COLO829 (cell line): ENCODE measurements around the gene NCAPG2.
"Not testable (repeated sequence)": the region's sequence is repeated elsewhere in the genome, so short reads cannot be mapped to it uniquely, and the experiment has no call there.

Experiments used
- DNase-seq: peaks from one replicate; pipeline ENCODE4 v3.0.0; 2012; ENCODE audit warnings: low spot score

Gene NCAPG2

GRCh38 chr7:158706710-158707590, 2.3 kb upstream of the NCAPG2 start:
- DNase-seq, result no peak

DNA sequence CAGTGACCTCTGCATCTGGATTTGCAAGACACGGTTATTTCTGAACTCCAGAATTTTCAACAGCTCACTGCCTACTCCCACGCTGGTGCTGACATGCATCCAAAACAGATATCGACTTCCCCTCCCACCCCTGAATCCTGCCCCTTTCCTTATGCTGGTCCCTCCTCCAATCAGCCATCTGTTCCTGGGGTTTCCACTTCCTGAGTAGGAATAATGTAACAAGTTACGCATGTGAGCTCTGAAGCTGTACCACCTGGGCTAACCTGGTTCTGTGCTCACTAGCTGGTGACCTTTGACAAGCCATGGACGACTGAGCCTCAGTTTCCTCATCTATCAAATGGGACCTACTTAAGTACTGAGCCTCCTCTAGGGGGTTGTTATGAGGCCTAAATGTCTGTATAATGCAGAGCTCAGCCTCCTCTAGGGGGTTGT, 1.7 kb upstream of the NCAPG2 start:
- DNase-seq, result no peak

- no peak for DNase-seq
Measured at GRCh38 chr7:158705234-158705850, 738 bp upstream of the NCAPG2 start.

- not testable (repeated sequence) for DNase-seq
Measured at GRCh38 chr7:158703679-158704523, 703 bp downstream of the NCAPG2 start.

DNA sequence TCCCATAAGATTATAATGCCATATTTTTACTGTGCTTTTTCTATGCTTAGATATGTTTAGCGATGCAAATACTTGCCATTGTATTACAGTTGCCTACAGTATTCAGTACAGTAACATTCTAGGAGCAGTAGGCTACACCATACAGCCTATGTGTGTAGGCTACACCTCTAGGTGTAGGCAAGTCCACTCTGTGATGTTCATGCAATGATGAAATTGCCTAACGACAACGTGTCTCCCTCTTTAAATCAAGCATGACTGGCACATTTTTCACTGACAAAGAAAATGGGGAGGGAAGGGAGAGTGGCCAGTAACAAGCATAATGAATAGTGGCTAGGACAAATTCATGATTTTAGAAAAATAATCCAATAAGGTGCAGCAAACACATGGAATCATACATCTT, 1.7 kb downstream of the NCAPG2 start:
- no peak for DNase-seq

- DNase-seq, result no peak
Measured at GRCh38 chr7:158702196-158702595, 2.4 kb downstream of the NCAPG2 start.

- DNase-seq, result no peak
Measured at GRCh38 chr7:158700008-158700407, 4.6 kb downstream of the NCAPG2 start.

DNA sequence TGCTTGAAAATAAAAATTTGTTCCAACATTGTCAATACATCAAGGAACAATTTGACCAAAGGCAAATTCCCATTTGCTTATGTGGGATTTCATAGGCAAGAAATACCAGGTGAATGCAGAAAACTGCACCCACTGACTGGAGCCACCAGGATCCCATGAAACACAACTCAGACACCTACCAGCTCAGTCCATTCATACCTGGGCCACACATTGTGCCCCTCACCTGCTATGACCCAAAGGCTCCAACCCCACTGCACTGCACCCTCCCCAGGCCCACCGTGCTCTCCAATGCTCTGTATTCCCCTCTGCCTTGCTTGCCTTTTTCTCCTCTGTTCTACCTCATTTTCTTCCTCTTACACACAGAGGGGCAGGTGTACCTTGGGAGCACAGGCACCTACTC, 5.3 kb downstream of the NCAPG2 start:
- DNase-seq, result no peak

GRCh38 chr7:158698657-158699195, 5.9 kb downstream of the NCAPG2 start:
- no peak for DNase-seq

DNA sequence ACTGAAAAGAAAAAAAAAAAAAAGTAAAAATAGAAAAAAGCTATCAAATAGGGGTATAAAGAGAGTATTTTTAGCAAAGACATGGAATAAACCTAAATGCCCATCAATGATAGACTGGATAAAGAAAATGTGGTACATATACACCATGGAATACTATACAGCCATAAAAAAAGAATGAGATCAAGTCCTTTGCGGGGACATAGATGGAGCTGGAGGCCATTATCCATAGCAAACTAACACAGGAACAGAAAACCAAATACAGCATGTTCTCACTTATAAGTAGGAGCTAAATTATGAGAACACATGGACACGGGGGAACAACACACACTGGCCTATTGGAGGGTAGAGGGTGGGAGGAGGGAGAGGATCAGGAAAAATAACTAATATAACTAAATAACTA, 7.0 kb downstream of the NCAPG2 start:
- not testable (repeated sequence) for DNase-seq

GRCh38 chr7:158695726-158696452, 8.7 kb downstream of the NCAPG2 start:
- DNase-seq, result peak; percentile 20

GRCh38 chr7:158695056-158695455, 9.5 kb downstream of the NCAPG2 start:
- no peak for DNase-seq

DNA sequence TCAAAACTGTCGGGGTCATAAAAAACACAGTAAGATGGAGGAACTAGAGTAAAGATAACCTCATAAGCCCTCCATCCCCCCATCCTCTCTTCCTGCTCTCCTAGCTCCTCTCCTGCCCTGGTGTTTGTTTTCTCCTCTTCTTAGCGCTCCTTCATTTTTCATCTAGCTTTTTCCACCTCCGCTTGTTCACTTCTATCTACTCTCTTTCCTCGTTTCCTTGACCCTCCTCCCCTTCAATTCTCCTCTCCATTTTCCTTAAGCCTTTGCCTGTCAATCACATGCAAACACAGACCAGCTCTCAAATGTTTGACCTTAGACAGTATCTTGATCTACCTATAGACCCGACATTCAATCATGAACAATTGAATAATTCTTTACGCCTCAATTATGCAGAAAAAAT, 10.0 kb downstream of the NCAPG2 start:
- no peak for DNase-seq

DNA sequence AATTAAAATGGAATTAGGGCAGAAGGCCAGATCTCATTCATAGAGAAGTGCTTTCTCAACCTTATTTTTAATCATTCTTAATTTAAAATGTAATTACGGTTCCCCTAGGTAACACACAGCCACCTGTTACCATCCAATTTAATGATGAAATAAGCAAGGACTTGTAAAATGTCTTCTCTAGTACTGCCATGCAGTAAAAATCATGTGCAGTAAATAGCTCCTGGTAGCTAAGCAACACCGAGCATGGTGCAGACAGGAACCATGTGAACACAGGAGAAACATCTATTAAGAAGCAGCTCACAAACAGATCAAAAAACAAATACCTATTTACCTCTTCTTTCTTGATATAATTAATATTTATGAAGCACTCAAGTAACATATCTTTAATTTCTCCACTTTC, 15.1 kb downstream of the NCAPG2 start:
- no peak for DNase-seq

DNA sequence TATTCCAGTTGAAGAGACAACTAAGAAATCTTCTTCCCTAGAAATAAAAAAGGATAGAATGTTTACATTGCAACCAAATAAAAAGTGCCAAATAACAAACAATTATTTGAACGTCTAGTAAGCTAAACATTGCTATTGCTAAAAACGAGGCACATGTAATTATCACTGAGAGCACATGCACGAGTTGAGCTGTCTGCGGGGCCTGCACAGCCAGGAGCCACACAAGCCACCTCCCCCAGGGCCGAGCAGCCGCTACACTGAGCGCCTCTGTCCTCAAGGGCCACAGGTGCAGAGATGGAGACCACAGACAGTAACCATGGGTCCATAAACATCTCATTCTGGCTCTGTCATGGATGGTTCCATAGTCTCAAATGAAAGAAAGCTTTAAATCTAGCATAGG, 17.2 kb downstream of the NCAPG2 start:
- no peak for DNase-seq

DNA sequence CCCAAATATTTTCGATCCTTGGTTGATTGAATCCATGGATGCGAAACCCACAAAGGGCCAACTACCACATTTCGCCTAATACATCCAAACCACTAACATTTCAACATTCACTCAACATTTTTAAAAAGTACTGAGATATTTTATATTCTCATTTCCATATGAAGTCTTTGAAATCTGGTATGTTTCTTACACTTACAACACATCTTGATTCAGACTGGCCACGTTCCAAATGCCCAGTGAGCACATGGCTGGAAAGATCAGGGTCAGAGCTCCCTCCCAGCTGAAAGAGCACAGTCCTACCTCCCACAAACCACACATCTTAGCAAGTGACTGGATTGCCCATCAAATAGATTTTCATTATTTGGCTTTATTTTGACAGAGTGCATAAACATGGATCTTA, 18.9 kb downstream of the NCAPG2 start:
- DNase-seq, result no peak

DNA sequence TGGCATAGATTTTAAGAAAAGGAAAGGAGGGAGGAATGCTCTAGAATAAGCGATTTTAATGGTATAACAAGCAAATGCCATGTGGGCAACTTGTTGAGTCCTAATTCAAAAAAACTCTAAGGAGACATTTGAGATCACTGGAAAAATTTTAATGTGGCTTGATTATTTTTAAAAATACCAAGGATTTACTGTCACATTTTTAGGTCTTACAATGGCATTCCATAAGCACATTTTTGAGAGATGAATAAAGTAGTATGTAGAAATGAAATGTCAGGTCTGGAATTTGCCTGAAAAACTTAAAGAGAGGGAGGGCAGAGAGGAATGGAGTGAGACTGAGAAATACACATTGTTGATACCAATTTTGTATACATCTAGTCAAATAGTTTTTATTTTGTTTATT, 20.3 kb downstream of the NCAPG2 start:
- no peak for DNase-seq

- DNase-seq, result no peak
Measured at GRCh38 chr7:158683541-158683940, 21.1 kb downstream of the NCAPG2 start.

DNA sequence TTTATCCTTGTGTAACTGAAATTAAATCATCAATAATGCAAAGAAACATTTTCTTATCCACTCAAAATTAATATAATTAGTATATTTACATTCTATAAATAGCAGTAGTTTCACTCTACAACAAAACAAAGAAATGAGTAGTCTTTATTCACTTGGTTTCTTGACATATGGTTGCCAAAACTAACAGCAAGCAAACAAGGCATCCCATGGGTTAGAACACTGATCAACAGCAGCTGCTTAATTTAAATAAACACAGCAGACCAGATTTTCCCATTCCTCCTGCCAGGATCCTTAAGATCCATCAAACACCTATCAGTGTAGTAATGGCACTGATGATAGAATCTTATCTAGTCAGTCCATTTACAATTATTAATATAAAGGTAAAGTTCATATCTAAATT, 22.1 kb downstream of the NCAPG2 start:
- DNase-seq, result no peak

GRCh38 chr7:158680754-158681153, 23.9 kb downstream of the NCAPG2 start:
- DNase-seq, result no peak

- no peak for DNase-seq
Measured at GRCh38 chr7:158676906-158677305, 27.7 kb downstream of the NCAPG2 start.
